Left cardiac atrium (tissue), 4 donors: ENCODE measurements around the gene EVA1B. TPM values are rescaled to one million over a fixed set of nuclear protein-coding genes. Genes with fewer than 3 reads are reported as not detected.

Experiments used
- ATAC-seq, 2 donors: fragments of 200-7000 bp; cut with Tn5 transposase; one replicate each; pipeline ENCODE4 v1.9.1; 2020; ENCODE audit warnings: mild to moderate bottlenecking in 2 of 2, moderate library complexity in 2 of 2
- DNase-seq: peaks from one replicate; pipeline ENCODE4 v3.0.0-alpha.2; 2020
- intact Hi-C, 2 donors: fragments of 100-400 bp; cut with DNase I; formaldehyde crosslinking; loops; one replicate each; pipeline versions ENCODE4 v1.14.1 to v1.15.1; 2022 to 2023
- total RNA-seq, 2 donors: library from RNA; stranded (reverse); fragmentation: NEBNext Ultra II Directional; extraction: Animal tissue kit (Norgen Biotek cat#: 25700); gene quantifications; one replicate each; pipeline ENCODE4 v1.2.1, GENCODE V29; 2021
- donor health status: DM: no; HTN: yes; CAD: no.
- donor health status: DM: no; HTN: yes; CAD: no; lungs with severe emphysema.
- donor health status: DM: yes; HTN: yes; CAD: no.
- donor health status: Dilated cardiomyopathy.

Gene EVA1B
- total RNA-seq, 2 donors from 2014 or later: 15.6 to 16.7 TPM

GRCh38 chr1:36349839-36350238 lies 26.4 kb upstream of the EVA1B start:
- ATAC-seq (peak; percentile 31 to 54), DNase-seq (no peak)
- intact Hi-C loops: loop anchor here in 1 of 2 donors (10.0 kb wide), 1 partner anchor 65 kb away; no protein-coding TSS in a partner anchor

- intact Hi-C loops: loop anchor here in 1 of 2 donors (10.0 kb wide), 1 partner anchor 66 kb away; no protein-coding TSS in a partner anchor
- ATAC-seq (peak in 1 of 2 donors; percentile 38), DNase-seq (no peak)
These were observed 25.8 kb upstream of the EVA1B start for GRCh38 chr1:36349241-36349671.

- DNase-seq (no peak), ATAC-seq (no peak)
- intact Hi-C loops: loop anchor here in 1 of 2 donors (10.0 kb wide), 1 partner anchor 68 kb away; no protein-coding TSS in a partner anchor
These were observed 23.4 kb upstream of the EVA1B start for GRCh38 chr1:36346741-36347370.

- DNase-seq (no peak), ATAC-seq (no peak)
- intact Hi-C loops: loop anchor here in 1 of 2 donors (10.0 kb wide), 1 partner anchor 69 kb away; no protein-coding TSS in a partner anchor
These were observed 21.9 kb upstream of the EVA1B start for GRCh38 chr1:36345353-36345752.

DNA sequence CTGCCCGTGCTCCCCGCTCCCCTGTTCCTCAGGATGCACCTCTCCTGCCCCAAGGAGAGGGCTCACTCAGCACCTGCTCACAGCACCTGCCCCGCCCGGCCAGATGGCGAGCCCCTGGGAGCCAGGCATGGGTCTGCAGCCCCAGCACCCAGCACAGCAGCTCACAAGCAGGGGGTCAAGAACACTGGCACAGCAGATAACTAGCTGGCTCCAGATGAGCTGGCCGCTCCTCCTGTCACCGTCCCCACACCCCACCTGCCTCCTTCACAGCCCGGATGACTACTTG lies 20.9 kb upstream of the EVA1B start:
- no peak for ATAC-seq
- intact Hi-C loops: loop anchor here in 1 of 2 donors (10.0 kb wide), 1 partner anchor 70 kb away; no protein-coding TSS in a partner anchor
- DNase-seq: no peak

DNA sequence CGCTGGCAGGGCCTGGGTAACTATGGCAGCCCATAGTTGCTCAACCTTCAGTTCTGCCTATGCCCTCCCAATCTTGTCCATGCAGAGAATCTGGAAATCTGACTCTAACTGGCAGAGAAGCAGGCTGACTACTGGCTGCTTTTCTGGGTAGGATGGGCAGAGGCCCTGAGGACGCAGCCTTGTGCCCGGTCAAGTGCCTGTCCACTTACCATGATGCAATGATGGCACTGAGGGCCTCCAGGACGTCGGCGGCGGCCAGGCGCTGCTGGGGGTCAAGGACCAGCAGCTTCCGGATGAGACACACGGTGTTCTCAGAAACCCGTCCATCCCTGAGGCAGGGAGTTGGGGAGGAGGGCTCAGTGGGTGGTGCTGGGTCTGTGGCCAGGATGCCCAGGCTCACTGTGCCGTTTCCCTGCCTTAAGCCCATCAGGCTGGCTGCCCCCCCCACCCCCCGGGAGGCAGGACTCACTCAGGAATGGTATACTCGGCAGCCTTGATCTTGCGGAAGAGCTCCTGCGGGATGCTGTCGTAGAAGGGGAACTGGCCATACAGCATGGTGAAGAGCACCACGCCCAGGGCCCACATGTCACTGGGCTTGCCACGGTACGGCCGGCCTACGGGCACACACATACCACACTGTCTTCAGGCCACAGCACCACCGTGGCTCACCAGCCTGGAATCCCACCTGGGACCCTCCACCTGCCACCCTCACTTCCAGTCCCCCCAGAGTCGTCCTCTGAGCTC lies 20.4 kb upstream of the EVA1B start:
- ATAC-seq (peak in 1 of 2 donors; percentile 45), DNase-seq (no peak)
- intact Hi-C loops: loop anchor here in 1 of 2 donors (10.0 kb wide), 1 partner anchor 71 kb away; no protein-coding TSS in a partner anchor

- intact Hi-C loops: loop anchor here in 1 of 2 donors (10.0 kb wide), 1 partner anchor 72 kb away; no protein-coding TSS in a partner anchor
- ATAC-seq (peak; percentile 62 to 67), DNase-seq (no peak)
These were observed 19.2 kb upstream of the EVA1B start for GRCh38 chr1:36342426-36343185.

DNA sequence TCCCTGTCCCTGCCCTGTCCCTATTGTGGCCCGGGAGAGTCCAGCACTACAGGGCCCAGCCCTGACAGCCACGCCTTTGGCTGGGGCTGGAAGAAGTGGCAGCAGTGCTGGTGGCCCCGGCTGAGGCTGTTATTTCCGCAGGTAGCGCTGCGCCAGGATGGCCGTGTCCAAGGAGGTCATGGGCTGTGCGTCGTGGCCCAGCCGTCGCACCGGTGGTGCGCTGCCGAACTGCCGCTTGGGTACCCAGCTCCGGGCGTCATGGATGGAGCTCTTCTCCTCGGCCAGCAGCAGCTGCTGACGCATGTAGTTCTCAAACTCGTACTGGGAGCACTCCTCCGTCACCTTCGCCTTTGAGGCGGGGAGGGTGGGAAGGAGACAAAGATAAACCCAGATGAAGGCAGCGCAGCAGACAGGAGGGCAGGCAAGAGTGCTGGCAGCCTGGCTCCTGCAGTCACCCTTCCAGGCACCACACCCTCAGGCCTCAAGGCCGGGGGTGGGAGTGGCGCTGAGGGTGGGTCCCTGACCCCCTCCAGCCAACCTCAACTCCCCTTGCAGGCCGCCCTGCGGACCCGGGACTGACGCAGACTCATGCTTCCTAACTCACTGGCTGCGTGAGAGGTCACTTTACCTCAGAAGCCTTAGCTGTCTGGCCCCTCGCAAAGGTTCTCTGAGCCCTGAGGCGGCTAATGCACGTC lies 18.3 kb upstream of the EVA1B start:
- ATAC-seq: no peak
- intact Hi-C loops: loop anchor here (2.0 to 10.0 kb wide), 2 partner anchors 73 to 79 kb away; no protein-coding TSS in a partner anchor
- DNase-seq: no peak

- DNase-seq (no peak), ATAC-seq (no peak)
- intact Hi-C loops: loop anchor here (2.0 to 10.0 kb wide), 2 partner anchors 75 to 81 kb away; no protein-coding TSS in a partner anchor
These were observed 16.2 kb upstream of the EVA1B start for GRCh38 chr1:36339615-36340014.

DNA sequence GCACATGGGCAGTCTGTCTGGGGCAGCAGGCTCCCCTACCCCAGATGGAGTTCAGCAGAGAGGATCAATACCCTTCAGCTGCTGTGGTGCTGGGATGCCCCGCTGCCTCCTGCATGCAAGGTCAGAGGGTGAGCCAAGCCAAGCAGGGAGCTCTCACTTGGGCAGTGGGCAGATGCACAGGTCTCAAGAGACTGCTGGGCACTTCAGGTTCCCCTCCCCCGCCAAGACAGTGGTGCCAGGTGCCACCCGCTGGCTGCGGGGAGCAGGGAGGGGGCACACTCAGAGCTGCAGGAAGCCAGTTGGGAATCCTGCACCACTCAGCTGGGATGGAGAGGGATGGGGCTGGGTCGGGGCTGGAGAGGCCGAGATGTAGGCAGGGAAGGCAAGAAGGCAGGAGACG lies 15.8 kb upstream of the EVA1B start:
- intact Hi-C loops: no loop called here
- ATAC-seq (no peak), DNase-seq (no peak)

DNA sequence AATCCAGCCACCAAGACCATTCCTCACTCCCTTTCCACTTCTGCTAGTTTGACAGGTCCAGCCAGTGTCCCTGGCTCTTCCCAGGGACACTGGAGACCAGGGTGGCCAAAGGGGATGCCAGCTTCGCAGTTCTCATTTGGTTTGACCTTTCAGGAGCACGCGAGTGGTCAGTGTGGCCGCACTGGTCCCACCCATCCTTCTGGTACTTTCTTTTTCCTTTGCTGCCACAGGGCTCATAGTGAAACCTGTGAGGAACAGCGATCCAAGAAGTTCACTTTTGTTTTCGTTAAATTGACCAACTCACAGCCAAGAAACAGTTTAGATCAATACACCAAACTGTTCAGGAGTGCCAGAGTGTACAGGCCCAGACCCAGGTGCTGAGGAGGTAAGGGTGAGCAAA lies 14.4 kb upstream of the EVA1B start:
- ATAC-seq (no peak), DNase-seq (no peak)
- intact Hi-C loops: no loop called here

GRCh38 chr1:36330940-36331339 lies 7.5 kb upstream of the EVA1B start:
- DNase-seq: no peak
- no peak for ATAC-seq
- intact Hi-C loops: no loop called here

DNA sequence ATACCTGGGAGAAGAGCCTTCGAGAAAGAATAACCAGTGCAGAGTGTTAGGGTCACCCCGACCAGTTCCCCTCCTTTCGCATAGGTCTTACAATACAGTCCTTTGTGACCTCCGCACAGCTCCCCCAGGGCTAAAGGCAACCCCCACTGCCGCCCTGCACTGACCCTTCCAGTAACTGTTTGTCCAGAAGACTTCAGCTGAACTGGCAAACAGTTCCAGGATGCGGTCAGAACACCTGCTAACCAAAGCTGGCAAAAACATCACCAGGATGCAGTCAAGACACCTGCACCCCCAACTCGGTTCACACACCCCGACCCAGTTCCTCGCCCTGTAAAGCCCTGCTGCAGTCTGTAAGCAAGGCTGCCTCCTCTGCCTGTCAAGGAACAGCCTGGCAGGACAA lies 6.4 kb upstream of the EVA1B start:
- no peak for ATAC-seq
- intact Hi-C loops: no loop called here
- no peak for DNase-seq

DNA sequence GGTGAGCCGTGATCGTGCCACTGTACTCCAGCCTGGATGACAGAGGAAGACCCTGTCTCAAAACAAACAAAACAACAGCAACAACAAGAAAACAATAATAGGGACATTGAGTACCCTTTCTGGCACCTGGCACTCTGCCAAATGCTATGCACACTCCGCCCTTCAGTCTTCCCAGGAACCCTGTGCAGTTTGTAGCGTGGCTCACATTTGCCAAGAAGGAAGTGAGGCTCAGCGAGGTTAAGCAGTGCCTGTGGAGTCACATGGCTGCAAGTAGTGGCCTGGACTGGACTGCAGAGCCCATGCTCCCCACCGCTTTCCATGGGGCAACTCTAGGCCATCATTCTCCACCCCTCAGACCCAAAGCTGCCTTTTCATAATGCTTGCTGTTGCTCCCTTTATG lies 5.3 kb upstream of the EVA1B start:
- ATAC-seq (peak; percentile 28 to 48), DNase-seq (peak; percentile 62)
- intact Hi-C loops: no loop called here

- DNase-seq (no peak), ATAC-seq (no peak)
- intact Hi-C loops: no loop called here
These were observed 4.6 kb upstream of the EVA1B start for GRCh38 chr1:36328088-36328480.

- ATAC-seq (no peak), DNase-seq (no peak)
- intact Hi-C loops: no loop called here
These were observed 4.1 kb upstream of the EVA1B start for GRCh38 chr1:36327421-36328087.

DNA sequence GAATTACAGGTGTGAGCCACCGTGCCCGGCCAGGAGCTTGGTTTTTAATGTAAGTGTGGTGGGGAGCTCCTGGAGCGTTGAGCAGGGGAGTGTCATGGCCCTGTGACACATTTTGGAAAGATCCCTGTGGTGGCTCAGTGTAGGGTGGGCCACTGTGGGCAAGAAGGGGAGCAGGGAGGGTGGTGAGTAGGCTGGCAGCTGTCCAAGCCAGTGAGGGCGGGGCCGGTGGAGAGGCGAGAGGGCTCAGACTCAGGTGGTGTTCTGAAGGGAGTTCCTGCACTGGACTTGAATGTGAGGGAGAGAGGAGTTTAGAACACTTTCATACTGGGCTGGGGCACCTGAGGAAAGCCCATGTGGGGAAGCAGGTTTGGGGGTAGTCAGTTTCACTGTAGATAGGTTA lies 3.1 kb upstream of the EVA1B start:
- DNase-seq: no peak
- intact Hi-C loops: no loop called here
- no peak for ATAC-seq

- no peak for DNase-seq
- intact Hi-C loops: no loop called here
- ATAC-seq: no peak
These were observed 883 bp upstream of the EVA1B start for GRCh38 chr1:36324353-36324703.
